Measurements from ENCODE around the gene TCF25. TPM values are rescaled to one million over a fixed set of nuclear protein-coding genes. Genes with fewer than 3 reads are reported as not detected.

Gene TCF25
- total RNA-seq, 1 experiment from 2014 or later: 298 TPM

DNA sequence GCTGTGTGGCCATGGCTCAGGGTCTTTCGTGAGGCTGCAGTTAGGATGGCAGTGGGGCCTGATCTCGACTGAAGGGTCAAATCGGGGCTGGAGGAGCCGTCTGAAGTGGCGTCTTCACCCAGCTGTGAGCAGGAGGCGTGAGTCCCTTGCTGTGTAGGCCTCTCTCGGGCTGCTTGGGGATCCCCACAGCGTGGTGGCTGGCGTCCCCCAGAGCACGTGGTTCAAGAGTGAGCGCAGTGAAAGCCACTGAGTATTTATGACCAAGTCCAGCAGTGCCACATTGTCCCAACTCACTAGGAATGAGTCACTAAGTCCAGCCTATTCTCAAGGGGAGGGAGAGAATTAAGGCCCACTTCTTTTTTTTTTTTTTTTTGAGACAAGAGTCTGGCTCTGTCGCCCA lies 11.7 kb upstream of the TCF25 start:
- intact Hi-C loops (cut with micrococcal nuclease; ENCODE audit: unreplicated experiment): loop anchor here (2.0 kb wide), 2 partner anchors 29 to 161 kb away; partner anchors contain the start of gene SPATA2L
- ChIA-PET POLR2A (ENCODE audit: unreplicated experiment) (no interaction called here), CTCF (interaction anchor here (0.5 to 1.3 kb wide), 5 partner anchors 28 to 161 kb away, joined by 3 to 6 read pairs (median 3); no protein-coding TSS in a partner anchor)

DNA sequence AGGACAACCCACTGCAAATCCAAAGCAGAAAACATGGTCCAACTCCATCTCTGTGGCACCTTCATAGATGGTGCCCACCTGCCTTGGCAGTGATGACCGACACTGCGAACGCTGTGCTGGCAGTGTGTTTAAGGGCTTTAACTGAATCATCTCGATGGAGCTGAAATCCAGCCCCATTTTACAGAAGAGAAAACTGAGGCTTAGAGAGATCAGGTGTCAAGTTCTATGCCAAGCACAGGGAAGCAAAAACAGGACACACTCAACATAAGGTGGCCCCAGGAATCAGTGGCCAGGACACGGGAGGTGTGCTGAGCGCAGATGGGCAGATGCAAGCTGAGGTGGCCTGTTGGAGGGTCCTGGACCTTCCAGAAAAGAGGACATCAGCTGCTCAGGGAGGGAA lies 10.7 kb upstream of the TCF25 start:
- 0 out of 2 replicates have a peak, but pooled peaks cover 3% of the 10 kb centered on the region for H4K20me1 ChIP-seq (ENCODE audit: insufficient read depth)
- peaks cover 9% of the 10 kb centered on the region for H3K4me1 ChIP-seq (replicated peaks; ENCODE audit: insufficient read depth)
- no TSS peak for BruUV-seq (replicated peaks)
- H3K9me2 ChIP-seq (ENCODE audit: insufficient read depth): no peaks in the 10 kb centered on the region
- DNase-seq: no peak
- no peaks in the 10 kb centered on the region for H3K36me3 ChIP-seq (ENCODE audit: low read depth)
- no peak overlapping the region for H3K4me3 ChIP-seq
- H3F3A ChIP-seq (ENCODE audit: insufficient read depth, low read depth): peaks cover 25% of the 10 kb centered on the region; the same call in 1 of the 2 replicates
- no peaks in the 10 kb centered on the region for H3K27me3 ChIP-seq (ENCODE audit: insufficient read depth, low read depth)
- no peak overlapping the region for H2AFZ ChIP-seq
- POLR2A ChIA-PET (ENCODE audit: unreplicated experiment): interaction anchor here (0.5 kb wide), 1 partner anchor 10 kb away, joined by 4 read pairs; no protein-coding TSS in a partner anchor
- no peak overlapping the region for H3K4me2 ChIP-seq
- no peak overlapping the region for H3K27ac ChIP-seq
- no peak for TF ChIP-seq EZH2 (IDR thresholded peaks at IDR 0.05; ENCODE audit: low read depth)
- TF ChIP-seq, protein P1, sequence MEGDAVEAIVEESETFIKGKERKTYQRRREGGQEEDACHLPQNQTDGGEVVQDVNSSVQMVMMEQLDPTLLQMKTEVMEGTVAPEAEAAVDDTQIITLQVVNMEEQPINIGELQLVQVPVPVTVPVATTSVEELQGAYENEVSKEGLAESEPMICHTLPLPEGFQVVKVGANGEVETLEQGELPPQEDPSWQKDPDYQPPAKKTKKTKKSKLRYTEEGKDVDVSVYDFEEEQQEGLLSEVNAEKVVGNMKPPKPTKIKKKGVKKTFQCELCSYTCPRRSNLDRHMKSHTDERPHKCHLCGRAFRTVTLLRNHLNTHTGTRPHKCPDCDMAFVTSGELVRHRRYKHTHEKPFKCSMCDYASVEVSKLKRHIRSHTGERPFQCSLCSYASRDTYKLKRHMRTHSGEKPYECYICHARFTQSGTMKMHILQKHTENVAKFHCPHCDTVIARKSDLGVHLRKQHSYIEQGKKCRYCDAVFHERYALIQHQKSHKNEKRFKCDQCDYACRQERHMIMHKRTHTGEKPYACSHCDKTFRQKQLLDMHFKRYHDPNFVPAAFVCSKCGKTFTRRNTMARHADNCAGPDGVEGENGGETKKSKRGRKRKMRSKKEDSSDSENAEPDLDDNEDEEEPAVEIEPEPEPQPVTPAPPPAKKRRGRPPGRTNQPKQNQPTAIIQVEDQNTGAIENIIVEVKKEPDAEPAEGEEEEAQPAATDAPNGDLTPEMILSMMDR (conservative IDR thresholded peaks at IDR 0.05): no peak
- H3K9me3 ChIP-seq (ENCODE audit: insufficient read depth, low read depth): no peaks in the 10 kb centered on the region; the same call in 1 of the 2 replicates
- no peaks in the 10 kb centered on the region for H3K79me2 ChIP-seq (ENCODE audit: low read depth)
- CTCF ChIA-PET: no interaction called here
- intact Hi-C loops (cut with micrococcal nuclease; ENCODE audit: unreplicated experiment): no loop called here

More for the DNA sequence above, 11.7 kb upstream of the TCF25 start:
- Histone ChIP-seq H3F3A (ENCODE audit: insufficient read depth, low read depth) (peaks cover 25% of the 10 kb centered on the region; the same call in 1 of the 2 replicates), H3K9me3 (ENCODE audit: insufficient read depth, low read depth) (no peaks in the 10 kb centered on the region), H2AFZ (no peak overlapping the region), H3K36me3 (ENCODE audit: low read depth) (no peaks in the 10 kb centered on the region), H3K79me2 (ENCODE audit: low read depth) (no peaks in the 10 kb centered on the region), H3K4me1 (replicated peaks; ENCODE audit: insufficient read depth) (peaks cover 9% of the 10 kb centered on the region), H3K9me2 (ENCODE audit: insufficient read depth) (no peaks in the 10 kb centered on the region), H4K20me1 (ENCODE audit: insufficient read depth) (0 out of 2 replicates have a peak, but pooled peaks cover 3% of the 10 kb centered on the region), H3K4me3 (no peak overlapping the region), H3K27ac (no peak overlapping the region), H3K4me2 (no peak overlapping the region), H3K27me3 (ENCODE audit: insufficient read depth, low read depth) (no peaks in the 10 kb centered on the region)
- BruUV-seq (replicated peaks): no TSS peak
- no peak for DNase-seq
- TF ChIP-seq, protein P1 (conservative IDR thresholded peaks at IDR 0.05): no peak
- no peak for TF ChIP-seq EZH2 (IDR thresholded peaks at IDR 0.05; ENCODE audit: low read depth)

DNA sequence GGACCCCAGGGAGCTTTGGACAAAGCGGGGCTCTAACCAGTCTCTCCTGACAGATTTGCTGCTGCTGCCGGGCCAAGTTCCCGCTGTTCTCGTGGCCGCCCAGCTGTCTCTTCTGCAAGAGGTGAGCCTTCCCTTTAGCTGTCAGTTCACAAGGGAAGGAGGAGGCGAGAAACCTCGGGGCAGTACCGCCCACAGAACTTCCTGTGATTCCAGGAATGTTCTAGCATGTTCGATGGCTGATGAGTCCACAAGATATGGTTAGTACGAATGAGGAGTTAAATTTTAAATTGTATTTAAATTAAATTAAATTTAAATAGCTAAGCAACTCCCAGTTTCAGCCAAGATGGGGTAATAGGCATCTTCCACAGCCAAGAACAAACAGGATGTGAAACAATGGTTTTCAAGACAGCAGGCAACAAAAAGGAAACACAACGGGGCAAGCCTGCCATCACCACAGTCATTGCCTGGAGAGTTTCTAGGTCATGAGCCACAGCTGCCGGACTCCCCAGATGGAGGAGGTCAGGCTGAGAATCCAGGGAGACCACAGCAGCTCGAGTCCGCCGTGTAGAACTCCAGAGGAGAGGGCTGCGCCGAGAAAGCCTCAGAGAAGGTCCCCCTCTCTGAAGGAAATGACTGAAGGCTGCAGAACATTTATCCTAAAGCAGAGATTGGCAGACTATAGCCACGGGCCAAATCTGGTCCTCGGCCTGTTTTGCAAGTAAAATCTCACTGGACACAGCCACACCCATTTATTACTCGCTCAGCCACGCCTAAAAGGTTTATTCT lies 9.5 kb upstream of the TCF25 start:
- H3K4me1 ChIP-seq (replicated peaks; ENCODE audit: insufficient read depth): peaks cover 9% of the 10 kb centered on the region
- intact Hi-C loops (cut with micrococcal nuclease; ENCODE audit: unreplicated experiment): no loop called here

More for the DNA sequence above, 9.5 kb upstream of the TCF25 start:
- 0 out of 2 replicates have a peak overlapping the region, but pooled peaks have one; percentile 3 for H3K4me2 ChIP-seq
- H3K36me3 ChIP-seq (ENCODE audit: low read depth): no peaks in the 10 kb centered on the region
- H3K27me3 ChIP-seq (ENCODE audit: insufficient read depth, low read depth): no peaks in the 10 kb centered on the region
- no TSS peak for BruUV-seq (replicated peaks)
- no peak overlapping the region; the same call in 1 of the 2 replicates for H3K27ac ChIP-seq
- no peak overlapping the region for H3K4me3 ChIP-seq
- TF ChIP-seq EZH2 (IDR thresholded peaks at IDR 0.05; ENCODE audit: low read depth): no peak
- TF ChIP-seq, protein P1 (conservative IDR thresholded peaks at IDR 0.05): no peak
- H3K9me3 ChIP-seq (ENCODE audit: insufficient read depth, low read depth): no peaks in the 10 kb centered on the region; the same call in 1 of the 2 replicates
- no peaks in the 10 kb centered on the region for H3K79me2 ChIP-seq (ENCODE audit: low read depth)
- peaks cover 25% of the 10 kb centered on the region; the same call in 1 of the 2 replicates for H3F3A ChIP-seq (ENCODE audit: insufficient read depth, low read depth)
- no peaks in the 10 kb centered on the region for H3K9me2 ChIP-seq (ENCODE audit: insufficient read depth)
- CTCF ChIA-PET: interaction anchor here (0.7 kb wide), 1 partner anchor 48 kb away, joined by 14 read pairs; no protein-coding TSS in a partner anchor
- POLR2A ChIA-PET (ENCODE audit: unreplicated experiment): interaction anchor here (0.5 kb wide), 1 partner anchor 46 kb away, joined by 3 read pairs; no protein-coding TSS in a partner anchor
- peak in 1 of 2 experiments; percentile 25 for DNase-seq
- H2AFZ ChIP-seq: no peak overlapping the region
- 0 out of 2 replicates have a peak, but pooled peaks cover 3% of the 10 kb centered on the region for H4K20me1 ChIP-seq (ENCODE audit: insufficient read depth)

All from PC-9 (cell line).